ENCODE measurements around the gene PRSS16.
"Not testable (repeated sequence)": the region's sequence is repeated elsewhere in the genome, so short reads cannot be mapped to it uniquely, and the experiment has no call there.

GRCh38 chr6:27267003-27267402 is 19.5 kb downstream of the PRSS16 start:
- not testable (repeated sequence) for TF ChIP-seq CTCF (IDR thresholded peaks at IDR 0.05; ENCODE audit: low read depth, low read length); EZH2phosphoT487 (IDR thresholded peaks at IDR 0.05; ENCODE audit: low read depth)
